ENCODE measurements around the gene DSCAM. TPM values are rescaled to one million over a fixed set of nuclear protein-coding genes. Genes with fewer than 3 reads are reported as not detected.

Gene DSCAM
- polyA plus RNA-seq, 3 donors, result not detected

- peaks cover 0 to 5% (median 0%) of the 10 kb centered on the region in 7 donors for H3K9me3 Mint-ChIP-seq
- Histone ChIP-seq H3K27ac (ENCODE audit: low read depth in 1 of 2, low read length in 2 of 2) (no peak overlapping the region), H3K79me2 (ENCODE audit: insufficient read depth, low read length) (no peaks in the 10 kb centered on the region), H3K4me3 (replicated peaks in 1 of 3; ENCODE audit: low read depth in 2 of 3, low read length in 3 of 3) (no peak overlapping the region), H3K36me3 (replicated peaks in 1 of 2; ENCODE audit: control insufficient read depth in 1 of 2, insufficient read depth in 2 of 2, low read length in 2 of 2) (no peaks in the 10 kb centered on the region), H3K9ac (ENCODE audit: insufficient read depth, low read length, poor library complexity, severe bottlenecking) (no peak overlapping the region), H3K4me1 (ENCODE audit: control insufficient read depth in 1 of 2, insufficient read depth in 2 of 2, low read length in 2 of 2) (no peaks in the 10 kb centered on the region), H3K27me3 (ENCODE audit: control insufficient read depth in 2 of 2, insufficient read depth in 2 of 2, low read length in 2 of 2) (no peaks in the 10 kb centered on the region), H4K20me1 (ENCODE audit: insufficient read depth, low read length) (no peaks in the 10 kb centered on the region), H2AFZ (ENCODE audit: insufficient read depth, low read depth, low read length, poor library complexity, severe bottlenecking) (no peak overlapping the region), H3K9me3 (replicated peaks in 1 of 2; ENCODE audit: control insufficient read depth in 1 of 2, insufficient read depth in 1 of 2, low read length in 2 of 2) (no peaks in the 10 kb centered on the region), H3K4me2 (replicated peaks; ENCODE audit: extremely low read depth, low read length, poor library complexity, severe bottlenecking) (no peak overlapping the region)
- H3K4me3 Mint-ChIP-seq, result no peak overlapping the region
- no peaks in the 10 kb centered on the region for H3K4me1 Mint-ChIP-seq
- intact Hi-C loops (cut with micrococcal nuclease), result no loop called here
- H3K36me3 Mint-ChIP-seq, result no peaks in the 10 kb centered on the region
- H3K27ac Mint-ChIP-seq, result no peak overlapping the region
- no peak for TF ChIP-seq CTCF (IDR thresholded peaks at IDR 0.05)
- DNase-seq, result no peak
- peaks cover 0 to 4% (median 3%) of the 10 kb centered on the region in 3 donors for H3K27me3 Mint-ChIP-seq (ENCODE audit: low read depth in 3 of 3)
These were observed 341.7 kb downstream of the DSCAM start for GRCh38 chr21:40505244-40505643.

- peaks cover 0 to 4% (median 3%) of the 10 kb centered on the region in 3 donors for H3K27me3 Mint-ChIP-seq (ENCODE audit: low read depth in 3 of 3)
- no peak overlapping the region for H3K9ac ChIP-seq (ENCODE audit: insufficient read depth, low read length, poor library complexity, severe bottlenecking)
- H3K36me3 Mint-ChIP-seq, result no peaks in the 10 kb centered on the region
- no peak overlapping the region for H3K4me3 ChIP-seq (replicated peaks in 1 of 3; ENCODE audit: low read depth in 2 of 3, low read length in 3 of 3)
- DNase-seq, result no peak
- H3K27ac ChIP-seq (ENCODE audit: low read depth in 1 of 2, low read length in 2 of 2), result no peak overlapping the region
- no peaks in the 10 kb centered on the region for H3K36me3 ChIP-seq (replicated peaks in 1 of 2; ENCODE audit: control insufficient read depth in 1 of 2, insufficient read depth in 2 of 2, low read length in 2 of 2)
- H3K4me1 Mint-ChIP-seq, result no peaks in the 10 kb centered on the region
- peaks cover 0 to 5% (median 0%) of the 10 kb centered on the region in 7 donors for H3K9me3 Mint-ChIP-seq
- no peaks in the 10 kb centered on the region for H4K20me1 ChIP-seq (ENCODE audit: insufficient read depth, low read length)
- H3K4me3 Mint-ChIP-seq, result no peak overlapping the region
- H3K27me3 ChIP-seq (ENCODE audit: control insufficient read depth in 2 of 2, insufficient read depth in 2 of 2, low read length in 2 of 2), result no peaks in the 10 kb centered on the region
- no peak overlapping the region for H3K27ac Mint-ChIP-seq
- TF ChIP-seq CTCF (IDR thresholded peaks at IDR 0.05), result no peak
- H3K4me2 ChIP-seq (replicated peaks; ENCODE audit: extremely low read depth, low read length, poor library complexity, severe bottlenecking), result no peak overlapping the region
- no peak overlapping the region for H2AFZ ChIP-seq (ENCODE audit: insufficient read depth, low read depth, low read length, poor library complexity, severe bottlenecking)
- H3K9me3 ChIP-seq (replicated peaks in 1 of 2; ENCODE audit: control insufficient read depth in 1 of 2, insufficient read depth in 1 of 2, low read length in 2 of 2), result no peaks in the 10 kb centered on the region
- intact Hi-C loops (cut with micrococcal nuclease), result no loop called here
- no CpG with 5 or more reads among the region's 1 CpG for WGBS (ENCODE audit: insufficient coverage)
- no peaks in the 10 kb centered on the region for H3K79me2 ChIP-seq (ENCODE audit: insufficient read depth, low read length)
- H3K4me1 ChIP-seq (ENCODE audit: control insufficient read depth in 1 of 2, insufficient read depth in 2 of 2, low read length in 2 of 2), result no peaks in the 10 kb centered on the region
These were observed 342.1 kb downstream of the DSCAM start for GRCh38 chr21:40504825-40505224.
